H1 (cell line): ENCODE measurements around the gene TNS1. TPM values are rescaled to one million over a fixed set of nuclear protein-coding genes. Genes with fewer than 3 reads are reported as not detected.

Experiments used
- CTCF ChIA-PET: fragments of 300-600 bp; sonication (Branson Sonifier 250); formaldehyde crosslinking; loops from one replicate; lab custom pipeline; 2021; ENCODE audit not compliant: partially characterized antibody; lab: Charles Lee
- POLR2A ChIA-PET: fragments of 300-600 bp; sonication (Branson Sonifier 250); formaldehyde crosslinking; loops from one replicate; lab custom pipeline; 2021; ENCODE audit warnings: inconsistent platforms; ENCODE audit not compliant: partially characterized antibody; lab: Charles Lee
- DNase-seq, 2 experiments: peaks; one replicate each; pipeline versions ENCODE4 v3.0.0 to v3.0.0-alpha.2; 2010 to 2022; ENCODE audit warnings: low spot score in 2 of 2, low read depth in 1 of 2, mixed read lengths in 1 of 2
- FAIRE-seq: peaks from 2 replicates; lab custom pipeline; 2011; peaks lifted over from hg19 to GRCh38; lab: Jason Lieb, UNC
- H2AFZ ChIP-seq: 2 replicates; pipeline ENCODE4 v1.8.1; 2012; ENCODE audit warnings: low read length, inconsistent platforms
- H2AK5ac ChIP-seq: 2 replicates; pipeline ENCODE4 v1.6.1; 2013; ENCODE audit warnings: low read depth, low read length
- H2BK120ac ChIP-seq: replicated peaks from 2 replicates; pipeline ENCODE3; 2013; ENCODE audit warnings: low read depth, low read length, inconsistent platforms
- H2BK12ac ChIP-seq: 2 replicates; pipeline ENCODE4 v1.6.1; 2013; ENCODE audit warnings: low read depth, low read length
- H2BK15ac ChIP-seq: 2 replicates; pipeline ENCODE4 v1.6.1; 2013; ENCODE audit warnings: low read length
- H2BK20ac ChIP-seq: 2 replicates; pipeline ENCODE4 v1.6.1; 2013; ENCODE audit warnings: low read length
- H2BK5ac ChIP-seq: 2 replicates; pipeline ENCODE4 v1.6.1; 2013; ENCODE audit warnings: low read depth, low read length
- H3K14ac ChIP-seq: 2 replicates; pipeline ENCODE4 v1.6.1; 2013; ENCODE audit warnings: inconsistent platforms; ENCODE audit not compliant: insufficient read length
- H3K18ac ChIP-seq: 2 replicates; pipeline ENCODE4 v1.6.1; 2013; ENCODE audit warnings: low read length; ENCODE audit errors: extremely low read depth
- H3K23ac ChIP-seq: 2 replicates; pipeline ENCODE4 v1.6.1; 2013; ENCODE audit warnings: inconsistent platforms; ENCODE audit not compliant: insufficient read length
- H3K23me2 ChIP-seq: 2 replicates; pipeline ENCODE4 v1.6.1; 2013; ENCODE audit warnings: low read depth, low read length
- H3K27ac ChIP-seq: 2 replicates; pipeline ENCODE4 v1.6.1; 2011; ENCODE audit warnings: low read depth, low read length, inconsistent platforms
- H3K27me3 ChIP-seq, 4 experiments: replicated peaks in 1 of 4; 1 replicate in 1 of 4; 2 replicates in 3 of 4; pipeline versions ENCODE4 v1.6.1 to v1.8.1; 2011 to 2013; ENCODE audit warnings: low read length in 3 of 4, mild to moderate bottlenecking in 3 of 4, inconsistent platforms in 2 of 4, mixed read lengths in 2 of 4, moderate library complexity in 1 of 4; ENCODE audit not compliant: control insufficient read depth in 3 of 4, insufficient read depth in 3 of 4; ENCODE audit errors: extremely low read depth in 1 of 4
- H3K36me3 ChIP-seq, 4 experiments: 2 replicates each; pipeline versions ENCODE4 v1.6.1 to v1.8.1; 2011 to 2013; ENCODE audit warnings: mild to moderate bottlenecking in 4 of 4, low read length in 3 of 4, moderate library complexity in 2 of 4, control low read depth in 1 of 4, inconsistent platforms in 1 of 4; ENCODE audit not compliant: insufficient read depth in 4 of 4, control insufficient read depth in 2 of 4
- H3K4ac ChIP-seq: replicated peaks from 2 replicates; pipeline ENCODE3; 2013; ENCODE audit warnings: low read length, low read depth, mixed read lengths, inconsistent platforms; ENCODE audit not compliant: insufficient read length
- H3K4me1 ChIP-seq, 4 experiments: replicated peaks in 1 of 4; 1 replicate in 1 of 4; 2 replicates in 3 of 4; pipeline versions ENCODE4 v1.6.1 to v1.8.1; 2011 to 2013; ENCODE audit warnings: low read length in 3 of 4, inconsistent platforms in 2 of 4, mixed read lengths in 1 of 4; ENCODE audit not compliant: insufficient read depth in 4 of 4, control insufficient read depth in 3 of 4
- H3K4me2 ChIP-seq, 2 experiments: 2 replicates each; pipeline versions ENCODE4 v1.6.1 to v1.8.1; 2011 to 2013; ENCODE audit warnings: low read depth in 2 of 2, low read length in 2 of 2, control low read depth in 1 of 2, inconsistent platforms in 1 of 2, mild to moderate bottlenecking in 1 of 2; ENCODE audit not compliant: insufficient read depth in 1 of 2
- H3K4me3 ChIP-seq, 4 experiments: fragments of 200-600, 300-600 bp in 1 of 4; sonication (generic), shearing (Covaris generic), sonication (Bioruptor Twin) in 1 of 4; 2 replicates each; pipeline versions ENCODE4 v1.5.1 to v1.8.1; 2011 to 2016; ENCODE audit warnings: low read length in 4 of 4, low read depth in 3 of 4, control low read depth in 2 of 4, inconsistent platforms in 2 of 4, mild to moderate bottlenecking in 2 of 4, mixed read lengths in 1 of 4, moderate library complexity in 1 of 4; ENCODE audit not compliant: insufficient read depth in 2 of 4; ENCODE audit errors: extremely low read depth in 1 of 4
- H3K56ac ChIP-seq: replicated peaks from 2 replicates; pipeline ENCODE3; 2013; ENCODE audit warnings: low read depth, mild to moderate bottlenecking, mixed read lengths, low read length, inconsistent platforms; ENCODE audit not compliant: insufficient read length
- H3K79me1 ChIP-seq: 2 replicates; pipeline ENCODE4 v1.6.1; 2013; ENCODE audit warnings: low read depth, low read length, control low read depth
- H3K79me2 ChIP-seq, 2 experiments: 2 replicates each; pipeline versions ENCODE4 v1.6.1 to v1.8.1; 2012 to 2013; ENCODE audit warnings: low read length in 2 of 2, mild to moderate bottlenecking in 2 of 2, inconsistent platforms in 1 of 2; ENCODE audit not compliant: insufficient read depth in 2 of 2, control insufficient read depth in 1 of 2
- H3K9ac ChIP-seq, 4 experiments: replicated peaks in 1 of 4; 1 replicate in 1 of 4; 2 replicates in 3 of 4; pipeline versions ENCODE4 v1.6.1 to v1.8.1; 2011 to 2013; ENCODE audit warnings: low read depth in 3 of 4, low read length in 3 of 4, control low read depth in 2 of 4, mild to moderate bottlenecking in 2 of 4, moderate library complexity in 2 of 4, inconsistent platforms in 1 of 4; ENCODE audit errors: extremely low read depth in 1 of 4
- H3K9me3 ChIP-seq, 2 experiments: 2 replicates each; pipeline versions ENCODE4 v1.6.1 to v1.8.1; 2012 to 2013; ENCODE audit warnings: mild to moderate bottlenecking in 2 of 2, moderate library complexity in 2 of 2, control low read depth in 1 of 2, inconsistent platforms in 1 of 2, low read depth in 1 of 2, low read length in 1 of 2, mixed read lengths in 1 of 2; ENCODE audit not compliant: insufficient read depth in 2 of 2
- H4K20me1 ChIP-seq, 2 experiments: replicated peaks in 1 of 2; 2 replicates each; pipeline versions ENCODE3 to v1.8.1; 2011 to 2013; ENCODE audit warnings: inconsistent platforms in 2 of 2, low read length in 2 of 2, mild to moderate bottlenecking in 1 of 2; ENCODE audit not compliant: insufficient read depth in 2 of 2, control insufficient read depth in 1 of 2
- H4K5ac ChIP-seq: 2 replicates; pipeline ENCODE4 v1.6.1; 2013; ENCODE audit warnings: low read length, low read depth, mixed read lengths, inconsistent platforms; ENCODE audit not compliant: insufficient read length
- H4K8ac ChIP-seq: 2 replicates; pipeline ENCODE4 v1.8.0; 2013; ENCODE audit warnings: mild to moderate bottlenecking, moderate library complexity, low read length, inconsistent platforms; ENCODE audit not compliant: insufficient read depth; ENCODE audit errors: extremely low read depth
- H4K91ac ChIP-seq: replicated peaks from 2 replicates; pipeline ENCODE3; 2013; ENCODE audit warnings: low read length, mixed read lengths, inconsistent platforms; ENCODE audit not compliant: insufficient read length
- ASH2L ChIP-seq: fragments of 200-600, 300-600 bp; sonication (generic); IDR thresholded peaks from one replicate; pipeline ENCODE4 v1.7.1; 2017; ENCODE audit warnings: low read length
- BRCA1 ChIP-seq: IDR thresholded peaks from 2 replicates; pipeline ENCODE4 v1.6.1; 2012; ENCODE audit warnings: low read depth, low read length, improper control_type of control experiment
- CHD1 ChIP-seq: IDR thresholded peaks from 2 replicates; pipeline ENCODE4 v1.6.1; 2012; ENCODE audit warnings: low read depth, low read length, improper control_type of control experiment
- CTBP2 ChIP-seq: IDR thresholded peaks from 2 replicates; pipeline ENCODE4 v1.7.0; 2011; ENCODE audit warnings: borderline replicate concordance, mild to moderate bottlenecking, moderate library complexity, mixed read lengths, low read length; ENCODE audit not compliant: insufficient read depth, insufficient read length
- E2F6 ChIP-seq: IDR thresholded peaks from 2 replicates; pipeline ENCODE4 v1.6.1; 2012; ENCODE audit warnings: inconsistent platforms
- EP300 ChIP-seq, 2 experiments: IDR thresholded peaks; 1 replicate in 1 of 2; 2 replicates in 1 of 2; pipeline ENCODE4 v1.6.1; 2011 to 2012; ENCODE audit warnings: low read depth in 2 of 2, low read length in 2 of 2, mild to moderate bottlenecking in 2 of 2, borderline replicate concordance in 1 of 2, inconsistent platforms in 1 of 2, moderate library complexity in 1 of 2
- GABPA ChIP-seq: IDR thresholded peaks from 2 replicates; pipeline ENCODE4 v1.6.1; 2011; ENCODE audit warnings: mild to moderate bottlenecking, low read length, moderate library complexity, borderline replicate concordance; ENCODE audit not compliant: insufficient read depth
- HDAC6 ChIP-seq: IDR thresholded peaks from one replicate; pipeline ENCODE4 v1.7.1; 2012; ENCODE audit warnings: low read depth, mild to moderate bottlenecking, inconsistent platforms, low read length, moderate library complexity
- JUND ChIP-seq: IDR thresholded peaks from 2 replicates; pipeline ENCODE4 v1.6.1; 2011; ENCODE audit warnings: mild to moderate bottlenecking, improper control_type of control experiment, low read length
- KDM1A ChIP-seq: fragments of 200-600, 300-600 bp; sonication (generic); IDR thresholded peaks from 2 replicates; pipeline ENCODE4 v1.7.1; 2016; ENCODE audit warnings: mild to moderate bottlenecking, low read length, borderline replicate concordance
- KDM5A ChIP-seq: fragments of 200-600 bp; IDR thresholded peaks from 2 replicates; pipeline ENCODE4 v1.7.1; 2012; ENCODE audit warnings: mild to moderate bottlenecking, low read length, inconsistent platforms, mixed read lengths
- SP2 ChIP-seq: IDR thresholded peaks from 2 replicates; pipeline ENCODE4 v1.6.1; 2012; ENCODE audit warnings: mild to moderate bottlenecking, low read length, inconsistent platforms
- SUZ12 ChIP-seq: fragments of 200-600 bp; sonication (generic); IDR thresholded peaks from 2 replicates; pipeline ENCODE4 v1.6.1; 2012; ENCODE audit warnings: mild to moderate bottlenecking, inconsistent platforms, low read length, moderate library complexity, mixed read lengths
- ZNF274 ChIP-seq: IDR thresholded peaks from 2 replicates; pipeline ENCODE4 v1.7.0; 2012; ENCODE audit warnings: low read length, borderline replicate concordance; ENCODE audit errors: extremely low read depth
- WGBS, 2 experiments: shearing (Covaris generic) in 1 of 2; methylation state at CpG; one replicate each; pipeline versions ENCODE4 v1.1.6 to v1.1.7; 2013 to 2015; ENCODE audit warnings: low lambda C conversion rate in 2 of 2, mixed read lengths in 2 of 2, inconsistent platforms in 1 of 2, low coverage in 1 of 2, missing lambda C conversion rate in 1 of 2; ENCODE audit not compliant: insufficient replicate concordance in 2 of 2, insufficient coverage in 1 of 2, insufficient read length in 1 of 2; ENCODE audit errors: extremely low coverage in 1 of 2, missing lambda C conversion rate in 1 of 2; 5-methylcytosine and 5-hydroxymethylcytosine counted together
- polyA plus RNA-seq, 7 experiments: library from polyadenylated mRNA; depleted of rRNA in 3 of 7; stranded (reverse) in 5 of 7; unstranded in 2 of 7; fragments of >200 nt in 5 of 7; fragments of 200-250 nt in 2 of 7; gene quantifications; 1 replicate in 5 of 7; 2 replicates in 1 of 7; 4 replicates in 1 of 7; pipeline versions ENCODE4 v1.2.1 to v1.2.3, GENCODE V29; 2011 to 2013; ENCODE audit warnings: missing spikeins in 2 of 7, mixed read lengths in 2 of 7
- total RNA-seq: library from RNA; stranded (reverse); fragmentation: NEBNext Ultra II Directional; extraction: Animal tissue kit (Norgen Biotek cat#: 25700); gene quantifications from 2 replicates; pipeline ENCODE4 v1.2.1, GENCODE V29; 2021

Gene TNS1
- total and polyA plus RNA-seq, 2 of the 8 experiments (the other 6 are each of a cell fraction or from before 2014, with no cell fraction given), result 1.5 to 5.1 TPM

GRCh38 chr2:217832987-217833386 lies 169.8 kb downstream of the TNS1 start:
- H3K27me3 ChIP-seq, result no peaks in the 10 kb centered on the region
- H3K4me2 ChIP-seq, result no peak overlapping the region
- no peak overlapping the region for H3K4ac ChIP-seq
- DNase-seq (no peak), FAIRE-seq (no peak)
- no peak overlapping the region for H3K56ac ChIP-seq
- H2BK15ac ChIP-seq, result no peak overlapping the region
- no peak overlapping the region for H2AFZ ChIP-seq
- no peak overlapping the region for H3K18ac ChIP-seq
- H2BK12ac ChIP-seq, result no peak overlapping the region
- ChIA-PET CTCF (interaction anchor here (0.8 to 1.5 kb wide), 8 partner anchors 8 to 155 kb away, joined by 3 to 6 read pairs (median 3); no protein-coding TSS in a partner anchor), POLR2A (interaction anchor here (0.9 kb wide), 1 partner anchor 41 kb away, joined by 3 read pairs; no protein-coding TSS in a partner anchor)
- H4K91ac ChIP-seq, result no peak overlapping the region
- no peak overlapping the region for H2AK5ac ChIP-seq
- H2BK120ac ChIP-seq, result no peak overlapping the region
- no peak overlapping the region for H2BK20ac ChIP-seq
- H3K36me3 ChIP-seq, result no peaks in the 10 kb centered on the region
- no peak overlapping the region for H2BK5ac ChIP-seq
- no peaks in the 10 kb centered on the region for H3K9me3 ChIP-seq
- H3K9ac ChIP-seq, result no peak overlapping the region
- no peaks in the 10 kb centered on the region for H4K20me1 ChIP-seq
- H4K8ac ChIP-seq, result no peak overlapping the region
- no peaks in the 10 kb centered on the region for H3K79me2 ChIP-seq
- H3K27ac ChIP-seq, result no peak overlapping the region
- H3K23ac ChIP-seq, result no peak overlapping the region
- H3K23me2 ChIP-seq, result no peaks in the 10 kb centered on the region; the same call in 1 of the 2 replicates
- H4K5ac ChIP-seq, result no peak overlapping the region
- H3K79me1 ChIP-seq, result no peaks in the 10 kb centered on the region
- H3K4me1 ChIP-seq, result peaks cover 0 to 9% (median 6%) of the 10 kb centered on the region in 4 experiments; a peak in 5 of 7 replicates
- no peak overlapping the region for H3K14ac ChIP-seq
- no peak overlapping the region for H3K4me3 ChIP-seq
- WGBS, 2 experiments, result 94% methylated on average over 14 of the region's 15 CpGs; no CpG with 5 or more reads in 1 of the 2 experiments
- TF ChIP-seq CTBP2, result no peak
- no peak for TF ChIP-seq BRCA1
- TF ChIP-seq KDM1A, result no peak
- TF ChIP-seq GABPA, result no peak
- TF ChIP-seq KDM5A, result no peak
- TF ChIP-seq E2F6, result no peak
- TF ChIP-seq ZNF274, result no peak
- TF ChIP-seq CHD1, result no peak
- no peak for TF ChIP-seq ASH2L
- no peak for TF ChIP-seq SP2
- no peak for TF ChIP-seq JUND
- no peak for TF ChIP-seq SUZ12
- no peak for TF ChIP-seq EP300 (IDR thresholded peaks at IDR 0.05; ENCODE audit: borderline replicate concordance in 1 of 2, low read depth in 2 of 2, low read length in 2 of 2)
- no peak for TF ChIP-seq HDAC6
